H9 (cell line): ENCODE data around the gene DLG2. TPM values are rescaled to one million over a fixed set of nuclear protein-coding genes. Genes with fewer than 3 reads are reported as not detected.

Experiments used
- DNase-seq: peaks from one replicate; pipeline ENCODE4 v3.0.0-alpha.2; 2017
- H2AFZ ChIP-seq: one replicate; pipeline ENCODE4 v1.6.1; 2013; ENCODE audit warnings: mild to moderate bottlenecking, low read length, control low read depth, moderate library complexity
- H2AK5ac ChIP-seq: 2 replicates; pipeline ENCODE4 v1.6.1; 2013; ENCODE audit warnings: low read length, control low read depth, mixed read lengths; ENCODE audit not compliant: insufficient read length
- H2BK120ac ChIP-seq: one replicate; pipeline ENCODE4 v1.6.1; 2013; ENCODE audit warnings: low read depth, mild to moderate bottlenecking, low read length, control low read depth, inconsistent platforms; ENCODE audit not compliant: poor library complexity, severe bottlenecking
- H2BK12ac ChIP-seq: 2 replicates; pipeline ENCODE4 v1.6.1; 2013; ENCODE audit warnings: low read length, control low read depth, mixed read lengths, low read depth; ENCODE audit not compliant: insufficient read length
- H2BK15ac ChIP-seq: 2 replicates; pipeline ENCODE4 v1.6.1; 2013; ENCODE audit warnings: low read depth, low read length, control low read depth
- H2BK20ac ChIP-seq: one replicate; pipeline ENCODE4 v1.6.1; 2013; ENCODE audit warnings: low read depth, mild to moderate bottlenecking, low read length, control low read depth, inconsistent platforms; ENCODE audit not compliant: poor library complexity, severe bottlenecking
- H2BK5ac ChIP-seq: 2 replicates; pipeline ENCODE4 v1.6.1; 2013; ENCODE audit warnings: low read length, control low read depth, mixed read lengths; ENCODE audit not compliant: insufficient read length
- H3K14ac ChIP-seq: 2 replicates; pipeline ENCODE4 v1.6.1; 2013; ENCODE audit warnings: low read length, control low read depth; ENCODE audit not compliant: insufficient read depth
- H3K18ac ChIP-seq: 2 replicates; pipeline ENCODE4 v1.6.1; 2013; ENCODE audit warnings: low read depth, mild to moderate bottlenecking, mixed read lengths, low read length, control low read depth; ENCODE audit not compliant: insufficient read length
- H3K23ac ChIP-seq: 2 replicates; pipeline ENCODE4 v1.6.1; 2013; ENCODE audit warnings: low read length, control low read depth, mixed read lengths, low read depth; ENCODE audit not compliant: insufficient read length
- H3K23me2 ChIP-seq: 2 replicates; pipeline ENCODE4 v1.6.1; 2013; ENCODE audit warnings: low read depth, mild to moderate bottlenecking, mixed read lengths, low read length, control low read depth; ENCODE audit not compliant: insufficient read length, poor library complexity, severe bottlenecking
- H3K27ac ChIP-seq: 2 replicates; pipeline ENCODE4 v1.5.1; 2013; ENCODE audit warnings: low read length, control low read depth, mixed read lengths, low read depth; ENCODE audit not compliant: insufficient read length
- H3K27me3 ChIP-seq: 2 replicates; pipeline ENCODE4 v1.6.1; 2013; ENCODE audit warnings: low read length, control low read depth, inconsistent platforms; ENCODE audit not compliant: insufficient read depth
- H3K4ac ChIP-seq: 2 replicates; pipeline ENCODE4 v1.6.1; 2013; ENCODE audit warnings: low read depth, mild to moderate bottlenecking, control low read depth, inconsistent platforms, low read length, moderate library complexity
- H3K4me1 ChIP-seq: 2 replicates; pipeline ENCODE4 v1.6.1; 2013; ENCODE audit warnings: low read length, control low read depth, inconsistent platforms; ENCODE audit not compliant: insufficient read depth
- H3K4me2 ChIP-seq: 2 replicates; pipeline ENCODE4 v1.6.1; 2013; ENCODE audit warnings: low read length, control low read depth, mixed read lengths; ENCODE audit not compliant: insufficient read length, insufficient read depth
- H3K56ac ChIP-seq: 2 replicates; pipeline ENCODE4 v1.6.1; 2013; ENCODE audit warnings: low read depth, mild to moderate bottlenecking, mixed read lengths, low read length, control low read depth; ENCODE audit not compliant: insufficient read length
- H3K79me1 ChIP-seq: 2 replicates; pipeline ENCODE4 v1.6.1; 2013; ENCODE audit warnings: low read depth, mild to moderate bottlenecking, moderate library complexity, low read length, control low read depth, inconsistent platforms; ENCODE audit not compliant: insufficient read depth, poor library complexity, severe bottlenecking
- H3K79me2 ChIP-seq: 2 replicates; pipeline ENCODE4 v1.6.1; 2013; ENCODE audit warnings: low read length, control low read depth, inconsistent platforms; ENCODE audit not compliant: insufficient read depth
- H3K9ac ChIP-seq: 2 replicates; pipeline ENCODE4 v1.6.1; 2013; ENCODE audit warnings: low read length, control low read depth, mixed read lengths; ENCODE audit not compliant: insufficient read length; ENCODE audit errors: extremely low read depth
- H3K9me3 ChIP-seq: one replicate; pipeline ENCODE4 v1.6.1; 2013; ENCODE audit warnings: low read depth, low read length, inconsistent platforms; ENCODE audit not compliant: control insufficient read depth
- H3T11ph ChIP-seq: one replicate; pipeline ENCODE4 v1.6.1; 2013; ENCODE audit warnings: mild to moderate bottlenecking, low read length, control low read depth, inconsistent platforms
- H4K20me1 ChIP-seq: one replicate; pipeline ENCODE4 v1.6.1; 2013; ENCODE audit not compliant: control insufficient read depth, insufficient read length, insufficient read depth
- H4K5ac ChIP-seq: 2 replicates; pipeline ENCODE4 v1.6.1; 2013; ENCODE audit warnings: low read depth, mild to moderate bottlenecking, mixed read lengths, low read length, control low read depth; ENCODE audit not compliant: insufficient read length
- H4K8ac ChIP-seq: replicated peaks from 2 replicates; pipeline ENCODE4 v1.6.1; 2013; ENCODE audit warnings: low read length, control low read depth, mixed read lengths, low read depth; ENCODE audit not compliant: insufficient read length
- H4K91ac ChIP-seq: 2 replicates; pipeline ENCODE4 v1.6.1; 2013; ENCODE audit warnings: low read depth, mild to moderate bottlenecking, moderate library complexity, mixed read lengths, low read length, control low read depth; ENCODE audit not compliant: insufficient read length
- H3K27ac Mint-ChIP-seq, 3 experiments: 2 replicates in 2 of 3; 3 replicates in 1 of 3; pipeline ENCODE4 v1.8.0; 2020 to 2021; ENCODE audit warnings: mixed read lengths in 3 of 3, mild to moderate bottlenecking in 1 of 3, moderate library complexity in 1 of 3
- H3K27me3 Mint-ChIP-seq: 2 replicates; pipeline ENCODE4 v1.8.0; 2021; ENCODE audit warnings: low read depth, mild to moderate bottlenecking, moderate library complexity, mixed read lengths
- H3K36me3 Mint-ChIP-seq, 3 experiments: 2 replicates in 2 of 3; 3 replicates in 1 of 3; pipeline ENCODE4 v1.8.0; 2020 to 2021; ENCODE audit warnings: low read depth in 3 of 3, mixed read lengths in 3 of 3; ENCODE audit not compliant: insufficient read depth in 1 of 3
- H3K4me1 Mint-ChIP-seq, 2 experiments: 2 replicates each; pipeline ENCODE4 v1.8.0; 2020; ENCODE audit warnings: mixed read lengths in 2 of 2
- H3K4me3 Mint-ChIP-seq, 2 experiments: 2 replicates in 1 of 2; 3 replicates in 1 of 2; pipeline ENCODE4 v1.8.0; 2020 to 2021; ENCODE audit warnings: mild to moderate bottlenecking in 2 of 2, mixed read lengths in 2 of 2, moderate library complexity in 1 of 2
- H3K9me3 Mint-ChIP-seq, 2 experiments: 2 replicates in 1 of 2; 3 replicates in 1 of 2; pipeline ENCODE4 v1.8.0; 2020; ENCODE audit warnings: mild to moderate bottlenecking in 2 of 2, mixed read lengths in 2 of 2, moderate library complexity in 1 of 2
- CTCF ChIP-seq: fragments of 200-600 bp; sonication (generic); conservative IDR thresholded peaks from 3 replicates; pipeline ENCODE4 v1.8.0; 2021; ENCODE audit warnings: antibody characterized with exemption, mild to moderate bottlenecking
- total RNA-seq: library from RNA; stranded (reverse); gene quantifications from 2 replicates; pipeline ENCODE4 v1.2.1, GENCODE V29; 2021

The DLG2 gene
- total RNA-seq, 1 experiment from 2014 or later, result 8.0 TPM

GRCh38 chr11:84687433-84687832, 939.7 kb downstream of the DLG2 start:
- Mint-ChIP-seq H3K4me1 (peaks cover 14 to 24% of the 10 kb centered on the region in 2 experiments), H3K27me3 (no peaks in the 10 kb centered on the region), H3K36me3 (no peaks in the 10 kb centered on the region), H3K4me3 (no peak overlapping the region), H3K9me3 (no peaks in the 10 kb centered on the region), H3K27ac (no peak overlapping the region)
- Histone ChIP-seq H3K27me3 (no peaks in the 10 kb centered on the region), H3K4ac (no peak overlapping the region), H3K79me2 (no peaks in the 10 kb centered on the region), H3K9me3 (no peaks in the 10 kb centered on the region), H4K5ac (no peak overlapping the region), H4K8ac (no peak overlapping the region), H3K9ac (no peak overlapping the region), H2BK12ac (no peak overlapping the region), H4K20me1 (no peaks in the 10 kb centered on the region), H3T11ph (no peak overlapping the region), H3K79me1 (no peaks in the 10 kb centered on the region), H4K91ac (no peak overlapping the region), H3K14ac (no peak overlapping the region), H2BK20ac (no peak overlapping the region), H2AFZ (no peak overlapping the region), H3K4me2 (no peak overlapping the region), H2BK120ac (no peak overlapping the region), H3K23ac (no peak overlapping the region), H2BK15ac (no peak overlapping the region), H3K4me1 (no peaks in the 10 kb centered on the region), H2AK5ac (no peak overlapping the region), H2BK5ac (no peak overlapping the region), H3K18ac (no peak overlapping the region), H3K27ac (no peak overlapping the region), H3K56ac (no peak overlapping the region), H3K23me2 (no peaks in the 10 kb centered on the region)
- no peak for DNase-seq
- no peak for TF ChIP-seq CTCF
